HFF-Myc (cell line): ENCODE measurements around the gene OXTR.

ENCODE experiments used
- DNase-seq: peaks from one replicate; pipeline ENCODE4 v3.0.0-alpha.2; 2011; ENCODE audit warnings: low read depth; ENCODE audit errors: extremely low read depth
- H3K4me3 ChIP-seq: replicated peaks from 2 replicates; pipeline ENCODE4 v1.5.1; 2011; ENCODE audit warnings: low read depth, mild to moderate bottlenecking, control low read depth, low read length
- CTCF ChIP-seq: IDR thresholded peaks from 2 replicates; pipeline ENCODE4 v1.5.1; 2012; ENCODE audit warnings: mild to moderate bottlenecking, low read depth, low read length, control low read depth; ENCODE audit errors: missing control alignments

The OXTR gene

DNA sequence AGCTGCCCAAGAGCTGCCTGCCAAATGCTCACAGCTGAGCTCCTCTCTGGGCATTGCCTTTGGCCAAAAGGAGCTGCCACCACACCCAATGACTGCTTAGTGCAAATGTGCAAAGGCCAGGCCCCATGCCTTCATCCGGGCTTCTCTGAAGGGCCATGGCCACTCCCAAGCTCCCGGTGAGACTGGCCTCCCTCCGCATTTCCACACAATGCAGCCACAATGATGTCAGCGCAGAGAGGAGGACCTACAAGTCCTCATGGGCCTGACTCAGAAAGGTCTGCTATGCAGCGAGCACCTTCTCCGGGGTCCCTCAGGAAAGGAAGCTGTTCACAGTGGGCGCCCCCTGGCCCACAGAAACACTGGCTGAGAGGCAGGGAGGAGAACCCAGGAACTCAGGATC is 12.7 kb downstream of the OXTR start:
- no peak for TF ChIP-seq CTCF
- DNase-seq: no peak
- no peak overlapping the region for H3K4me3 ChIP-seq

DNA sequence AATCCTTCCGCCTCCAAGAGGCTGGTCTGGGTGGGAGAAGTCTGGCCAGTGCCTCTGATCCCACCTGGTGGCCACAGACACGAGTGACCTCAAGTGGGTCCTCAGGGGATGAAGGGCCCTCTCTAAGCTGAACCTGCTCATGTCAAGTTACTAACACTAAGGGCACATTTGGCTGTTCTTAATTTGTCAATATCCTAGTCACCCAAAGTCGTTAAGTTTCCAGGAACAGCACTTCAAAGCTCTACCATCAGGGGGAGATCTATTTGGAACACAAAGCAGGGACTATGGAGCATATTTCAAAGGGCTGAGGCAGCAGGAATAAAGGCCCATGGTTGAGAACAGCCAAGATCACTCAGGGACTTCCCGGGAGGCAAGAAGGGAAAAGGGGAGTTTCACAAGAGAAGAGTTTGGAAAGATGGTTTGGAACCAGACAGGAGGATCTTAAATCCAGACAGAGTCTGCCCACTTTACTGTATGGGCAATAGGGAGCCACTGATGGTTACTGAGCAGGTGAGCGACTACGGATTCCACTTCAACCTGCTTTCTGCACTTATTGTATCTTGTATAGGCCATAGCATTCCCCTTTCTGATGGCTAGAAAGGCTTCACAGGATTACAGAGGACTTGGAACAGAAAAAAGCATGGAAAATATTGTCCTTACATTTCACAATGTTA is 13.7 kb downstream of the OXTR start:
- TF ChIP-seq CTCF: peak; percentile 37
- no peak overlapping the region for H3K4me3 ChIP-seq
- DNase-seq: no peak

GRCh38 chr3:8755097-8755496 is 14.3 kb downstream of the OXTR start:
- no peak for DNase-seq
- TF ChIP-seq CTCF: no peak
- no peak overlapping the region for H3K4me3 ChIP-seq

- TF ChIP-seq CTCF: no peak
- DNase-seq: no peak
- H3K4me3 ChIP-seq: no peak overlapping the region
These were observed 16.6 kb downstream of the OXTR start for GRCh38 chr3:8752832-8753231.

- no peak for TF ChIP-seq CTCF
- DNase-seq: no peak
These were observed 20.1 kb downstream of the OXTR start for GRCh38 chr3:8749316-8749715.

DNA sequence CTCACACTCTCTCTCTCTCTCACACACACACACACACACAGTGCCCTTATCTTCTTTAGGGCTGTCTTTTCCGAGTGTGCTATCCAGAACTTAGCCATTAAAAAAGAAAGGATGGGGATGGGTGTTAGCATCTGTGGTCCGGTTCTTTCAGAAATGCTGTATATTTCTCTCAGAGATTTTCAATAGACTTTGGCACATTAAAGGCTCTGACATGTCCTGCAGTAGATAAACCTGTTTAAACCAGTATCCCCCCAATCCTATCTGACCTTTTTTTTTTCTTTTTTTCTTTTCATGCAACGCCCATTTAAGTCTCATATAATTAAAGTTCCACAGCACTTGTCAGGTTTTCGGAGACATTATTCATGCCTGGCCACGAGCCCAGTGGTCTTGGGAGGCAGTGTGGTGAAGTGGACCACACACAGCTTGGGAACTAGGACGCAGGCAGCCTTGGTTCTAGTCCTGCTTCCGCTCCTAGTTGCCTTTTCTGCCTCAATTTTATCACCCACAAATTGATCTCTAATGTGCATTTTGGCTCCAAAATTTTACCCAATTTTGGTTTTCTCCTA is 22.6 kb downstream of the OXTR start:
- H3K4me3 ChIP-seq: no peak overlapping the region
- no peak for TF ChIP-seq CTCF
- DNase-seq: no peak

More at GRCh38 chr3:8749316-8749715, 20.1 kb downstream of the OXTR start:
- no peak overlapping the region for H3K4me3 ChIP-seq
